CD14-positive monocyte (primary cell): ENCODE measurements around the gene GAP43. TPM values are rescaled to one million over a fixed set of nuclear protein-coding genes. Genes with fewer than 3 reads are reported as not detected.

ENCODE experiments used
- DNase-seq, 3 donors: peaks; one replicate each; pipeline ENCODE4 v3.0.0-alpha.2; 2011 to 2022
- H2AFZ ChIP-seq: 2 replicates; pipeline ENCODE4 v1.6.0; 2012; ENCODE audit warnings: mild to moderate bottlenecking, low read depth, low read length, inconsistent platforms; ENCODE audit not compliant: insufficient read depth, poor library complexity, severe bottlenecking
- H3K27ac ChIP-seq, 2 donors: 1 replicate in 1 of 2; 2 replicates in 1 of 2; pipeline ENCODE4 v1.5.1; 2012 to 2013; ENCODE audit warnings: low read length in 2 of 2, control low read depth in 1 of 2, inconsistent platforms in 1 of 2, low read depth in 1 of 2, mild to moderate bottlenecking in 1 of 2
- H3K27me3 ChIP-seq, 2 donors: one replicate each; pipeline versions ENCODE4 v1.6.0 to v1.6.1; 2011 to 2013; ENCODE audit warnings: low read length in 2 of 2; ENCODE audit not compliant: control insufficient read depth in 2 of 2, insufficient read depth in 2 of 2
- H3K36me3 ChIP-seq, 2 donors: replicated peaks in 1 of 2; 1 replicate in 1 of 2; 2 replicates in 1 of 2; pipeline versions ENCODE4 v1.5.1 to v1.6.1; 2012 to 2013; ENCODE audit warnings: low read length in 2 of 2, control low read depth in 1 of 2, inconsistent platforms in 1 of 2, mild to moderate bottlenecking in 1 of 2; ENCODE audit not compliant: insufficient read depth in 2 of 2, control insufficient read depth in 1 of 2
- H3K4me1 ChIP-seq, 2 donors: 1 replicate in 1 of 2; 2 replicates in 1 of 2; pipeline versions ENCODE4 v1.5.1 to v1.6.1; 2012 to 2013; ENCODE audit warnings: low read length in 2 of 2, control low read depth in 1 of 2, inconsistent platforms in 1 of 2, mild to moderate bottlenecking in 1 of 2, moderate library complexity in 1 of 2; ENCODE audit not compliant: insufficient read depth in 2 of 2, control insufficient read depth in 1 of 2
- H3K4me2 ChIP-seq: replicated peaks from 2 replicates; pipeline ENCODE3; 2012; ENCODE audit warnings: low read length, moderate library complexity, mild to moderate bottlenecking; ENCODE audit not compliant: poor library complexity, severe bottlenecking; ENCODE audit errors: extremely low read depth
- H3K4me3 ChIP-seq, 3 experiments: fragments of 200-600 bp in 1 of 3; sonication (generic) in 1 of 3; replicated peaks in 1 of 3; 1 replicate in 2 of 3; 2 replicates in 1 of 3; pipeline ENCODE4 v1.5.1; 2011 to 2013; ENCODE audit warnings: low read length in 3 of 3, mild to moderate bottlenecking in 3 of 3, control low read depth in 2 of 3, low read depth in 2 of 3, inconsistent platforms in 1 of 3, moderate library complexity in 1 of 3
- H3K79me2 ChIP-seq: 2 replicates; pipeline ENCODE4 v1.6.0; 2012; ENCODE audit warnings: mild to moderate bottlenecking, control low read depth, inconsistent platforms, low read length, moderate library complexity; ENCODE audit not compliant: insufficient read depth
- H3K9ac ChIP-seq: 2 replicates; pipeline ENCODE4 v1.6.0; 2017; ENCODE audit warnings: low read length, mild to moderate bottlenecking; ENCODE audit not compliant: insufficient read depth, poor library complexity, severe bottlenecking
- H3K9me3 ChIP-seq, 2 donors: replicated peaks in 1 of 2; 1 replicate in 1 of 2; 2 replicates in 1 of 2; pipeline versions ENCODE4 v1.5.1 to v1.6.1; 2012 to 2013; ENCODE audit warnings: low read length in 2 of 2, control low read depth in 1 of 2; ENCODE audit not compliant: control insufficient read depth in 1 of 2, insufficient read depth in 1 of 2
- H4K20me1 ChIP-seq: 2 replicates; pipeline ENCODE4 v1.6.0; 2012; ENCODE audit warnings: mild to moderate bottlenecking, low read length, control low read depth, moderate library complexity; ENCODE audit not compliant: insufficient read depth
- H3K27ac Mint-ChIP-seq, 7 donors: one replicate each; pipeline ENCODE4 v1.8.0; 2020; ENCODE audit warnings: mild to moderate bottlenecking in 7 of 7, mixed read lengths in 7 of 7, moderate library complexity in 6 of 7, inconsistent platforms in 2 of 7
- H3K27me3 Mint-ChIP-seq, 3 donors: one replicate each; pipeline ENCODE4 v1.8.0; 2021 to 2022; ENCODE audit warnings: low read depth in 3 of 3, mild to moderate bottlenecking in 3 of 3, mixed read lengths in 3 of 3, moderate library complexity in 3 of 3, inconsistent platforms in 1 of 3
- H3K36me3 Mint-ChIP-seq, 2 donors: one replicate each; pipeline ENCODE4 v1.8.0; 2020; ENCODE audit warnings: mixed read lengths in 2 of 2, inconsistent platforms in 1 of 2, mild to moderate bottlenecking in 1 of 2
- H3K4me1 Mint-ChIP-seq: one replicate; pipeline ENCODE4 v1.8.0; 2020; ENCODE audit warnings: mild to moderate bottlenecking, mixed read lengths
- H3K4me3 Mint-ChIP-seq, 2 donors: one replicate each; pipeline ENCODE4 v1.8.0; 2020; ENCODE audit warnings: mild to moderate bottlenecking in 2 of 2, mixed read lengths in 2 of 2, moderate library complexity in 1 of 2
- H3K9me3 Mint-ChIP-seq, 7 donors: one replicate each; pipeline ENCODE4 v1.8.0; 2020 to 2022; ENCODE audit warnings: mixed read lengths in 7 of 7, mild to moderate bottlenecking in 6 of 7, moderate library complexity in 6 of 7, inconsistent platforms in 2 of 7
- WGBS: methylation state at CpG from one replicate; pipeline ENCODE4 v1.1.5; 2013; ENCODE audit warnings: missing lambda C conversion rate; ENCODE audit not compliant: insufficient coverage; 5-methylcytosine and 5-hydroxymethylcytosine counted together
- intact Hi-C, 2 donors: fragments of 100-400 bp; cut with micrococcal nuclease; formaldehyde crosslinking; loops; one replicate each; pipeline versions ENCODE4 v1.15.0 to v1.15.1; 2023
- polyA plus RNA-seq, 3 donors: library from polyadenylated mRNA; depleted of rRNA in 1 of 3; unstranded in 2 of 3; stranded (reverse) in 1 of 3; fragments of 300-500 nt in 2 of 3; fragments of >200 nt in 1 of 3; fragmentation: Illumina TruSeq in 2 of 3; gene quantifications; 1 replicate in 2 of 3; 2 replicates in 1 of 3; pipeline ENCODE4 v1.2.3, GENCODE V29; 2012 to 2021
- TF ChIP-seq, protein P1 (sequence below): fragments of 200-600 bp; IDR thresholded peaks from one replicate; pipeline ENCODE4 v1.8.0; 2022; ENCODE audit warnings: antibody characterized with exemption, mild to moderate bottlenecking

The GAP43 gene
- polyA plus RNA-seq, 3 donors = not detected

DNA sequence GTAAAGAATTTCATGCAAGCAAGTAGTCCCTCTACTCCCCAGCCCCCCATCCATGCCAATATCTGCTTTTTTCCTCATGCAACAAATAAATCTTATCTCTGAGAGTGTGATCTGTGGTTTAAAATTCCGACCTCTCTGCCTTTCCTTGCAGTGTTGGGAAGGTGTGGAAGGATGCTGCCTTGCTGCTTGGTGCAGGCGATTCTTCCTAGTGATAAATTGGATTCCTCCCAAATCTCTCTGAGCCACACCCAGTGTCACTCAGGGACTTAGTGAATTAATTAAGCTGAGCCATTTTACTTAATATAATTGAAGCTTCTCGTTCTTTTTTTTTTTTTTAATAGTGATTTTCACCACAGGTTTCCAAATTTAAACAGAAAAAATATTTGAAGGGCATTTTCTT, 3.4 kb downstream of the GAP43 start:
- Histone ChIP-seq H3K27ac (no peak overlapping the region), H3K4me2 (no peak overlapping the region), H2AFZ (no peak overlapping the region), H3K4me1 (no peaks in the 10 kb centered on the region), H3K27me3 (peaks cover 20 to 26% of the 10 kb centered on the region in 2 donors), H3K4me3 (no peak overlapping the region), H3K9ac (no peak overlapping the region), H3K9me3 (no peaks in the 10 kb centered on the region), H4K20me1 (no peaks in the 10 kb centered on the region), H3K79me2 (no peaks in the 10 kb centered on the region), H3K36me3 (no peaks in the 10 kb centered on the region)
- H3K4me3 Mint-ChIP-seq = no peak overlapping the region
- no peaks in the 10 kb centered on the region for H3K36me3 Mint-ChIP-seq
- H3K27me3 Mint-ChIP-seq = peaks cover 16 to 32% (median 19%) of the 10 kb centered on the region in 3 donors
- WGBS = no CpG with 5 or more reads among the region's 3 CpGs
- H3K4me1 Mint-ChIP-seq = no peaks in the 10 kb centered on the region
- peaks cover 0 to 7% (median 0%) of the 10 kb centered on the region in 7 donors for H3K9me3 Mint-ChIP-seq
- no peak overlapping the region for H3K27ac Mint-ChIP-seq
- intact Hi-C loops = no loop called here
- DNase-seq = no peak
- TF ChIP-seq, protein P1, sequence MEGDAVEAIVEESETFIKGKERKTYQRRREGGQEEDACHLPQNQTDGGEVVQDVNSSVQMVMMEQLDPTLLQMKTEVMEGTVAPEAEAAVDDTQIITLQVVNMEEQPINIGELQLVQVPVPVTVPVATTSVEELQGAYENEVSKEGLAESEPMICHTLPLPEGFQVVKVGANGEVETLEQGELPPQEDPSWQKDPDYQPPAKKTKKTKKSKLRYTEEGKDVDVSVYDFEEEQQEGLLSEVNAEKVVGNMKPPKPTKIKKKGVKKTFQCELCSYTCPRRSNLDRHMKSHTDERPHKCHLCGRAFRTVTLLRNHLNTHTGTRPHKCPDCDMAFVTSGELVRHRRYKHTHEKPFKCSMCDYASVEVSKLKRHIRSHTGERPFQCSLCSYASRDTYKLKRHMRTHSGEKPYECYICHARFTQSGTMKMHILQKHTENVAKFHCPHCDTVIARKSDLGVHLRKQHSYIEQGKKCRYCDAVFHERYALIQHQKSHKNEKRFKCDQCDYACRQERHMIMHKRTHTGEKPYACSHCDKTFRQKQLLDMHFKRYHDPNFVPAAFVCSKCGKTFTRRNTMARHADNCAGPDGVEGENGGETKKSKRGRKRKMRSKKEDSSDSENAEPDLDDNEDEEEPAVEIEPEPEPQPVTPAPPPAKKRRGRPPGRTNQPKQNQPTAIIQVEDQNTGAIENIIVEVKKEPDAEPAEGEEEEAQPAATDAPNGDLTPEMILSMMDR = no peak

GRCh38 chr3:115627180-115628074, 4.1 kb downstream of the GAP43 start:
- H3K27me3 Mint-ChIP-seq = peaks cover 16 to 30% (median 16%) of the 10 kb centered on the region in 3 donors
- H2AFZ ChIP-seq = no peak overlapping the region
- no peak overlapping the region for H3K4me2 ChIP-seq
- H3K27ac Mint-ChIP-seq = no peak overlapping the region
- H4K20me1 ChIP-seq = no peaks in the 10 kb centered on the region
- peaks cover 20 to 26% of the 10 kb centered on the region in 2 donors for H3K27me3 ChIP-seq
- no peak overlapping the region for H3K9ac ChIP-seq
- H3K27ac ChIP-seq = no peak overlapping the region
- no peaks in the 10 kb centered on the region for H3K36me3 Mint-ChIP-seq
- no peaks in the 10 kb centered on the region for H3K4me1 ChIP-seq
- H3K9me3 ChIP-seq = no peaks in the 10 kb centered on the region
- H3K4me3 Mint-ChIP-seq = no peak overlapping the region
- H3K79me2 ChIP-seq = no peaks in the 10 kb centered on the region
- H3K36me3 ChIP-seq = no peaks in the 10 kb centered on the region
- peaks cover 0 to 7% (median 0%) of the 10 kb centered on the region in 7 donors for H3K9me3 Mint-ChIP-seq
- no peaks in the 10 kb centered on the region for H3K4me1 Mint-ChIP-seq
- 100% methylated on average over 1 of the region's 3 CpGs for WGBS
- no peak overlapping the region for H3K4me3 ChIP-seq
- DNase-seq = no peak
- intact Hi-C loops = no loop called here
- TF ChIP-seq, protein P1 = no peak
